CD4-positive, alpha-beta memory T cell (primary cell): Measurements from ENCODE around the gene ADRB2. TPM values are rescaled to one million over a fixed set of nuclear protein-coding genes. Genes with fewer than 3 reads are reported as not detected.

ENCODE experiments used
- CTCF ChIA-PET: fragments of 350-600 bp; sonication (Branson Sonifier 250); formaldehyde crosslinking; loops from one replicate; lab custom pipeline; 2021; ENCODE audit warnings: inconsistent platforms; ENCODE audit not compliant: partially characterized antibody; lab: Charles Lee
- POLR2A ChIA-PET: fragments of 350-600 bp; sonication (Branson Sonifier 250); formaldehyde crosslinking; loops from one replicate; lab custom pipeline; 2021; ENCODE audit not compliant: partially characterized antibody; lab: Charles Lee
- DNase-seq, 5 donors: peaks; one replicate each; pipeline versions ENCODE4 v3.0.0 to v3.0.0-alpha.2; 2020 to 2022; ENCODE audit warnings: mixed read lengths in 1 of 5
- H3K27ac ChIP-seq: one replicate; pipeline ENCODE4 v1.7.0; 2013; ENCODE audit warnings: low read depth, low read length
- H3K27me3 ChIP-seq: 2 replicates; pipeline ENCODE4 v1.7.0; 2013; ENCODE audit warnings: mild to moderate bottlenecking, low read length, moderate library complexity; ENCODE audit not compliant: insufficient read depth
- H3K36me3 ChIP-seq: 2 replicates; pipeline ENCODE4 v1.7.0; 2013; ENCODE audit warnings: mild to moderate bottlenecking, low read length, moderate library complexity; ENCODE audit not compliant: insufficient read depth
- H3K4me1 ChIP-seq: 2 replicates; pipeline ENCODE4 v1.7.0; 2013; ENCODE audit warnings: mild to moderate bottlenecking, low read length, moderate library complexity; ENCODE audit not compliant: insufficient read depth
- H3K4me3 ChIP-seq, 2 donors: one replicate each; pipeline ENCODE4 v1.7.0; 2013; ENCODE audit warnings: low read length in 2 of 2, mild to moderate bottlenecking in 1 of 2
- H3K9me3 ChIP-seq, 2 donors: one replicate each; pipeline ENCODE4 v1.7.0; 2013; ENCODE audit warnings: low read length in 2 of 2, control low read depth in 1 of 2; ENCODE audit not compliant: control insufficient read depth in 1 of 2
- H3K27ac Mint-ChIP-seq, 7 donors: one replicate each; pipeline ENCODE4 v1.8.0; 2020 to 2021; ENCODE audit warnings: mixed read lengths in 7 of 7, mild to moderate bottlenecking in 6 of 7, inconsistent platforms in 3 of 7, moderate library complexity in 3 of 7
- H3K27me3 Mint-ChIP-seq, 2 donors: one replicate each; pipeline ENCODE4 v1.8.0; 2020 to 2021; ENCODE audit warnings: mixed read lengths in 2 of 2
- H3K36me3 Mint-ChIP-seq, 2 donors: one replicate each; pipeline ENCODE4 v1.8.0; 2020 to 2021; ENCODE audit warnings: mixed read lengths in 2 of 2, inconsistent platforms in 1 of 2, mild to moderate bottlenecking in 1 of 2
- H3K4me1 Mint-ChIP-seq, 4 donors: one replicate each; pipeline ENCODE4 v1.8.0; 2020 to 2021; ENCODE audit warnings: mixed read lengths in 4 of 4, mild to moderate bottlenecking in 1 of 4
- H3K4me3 Mint-ChIP-seq, 8 donors: one replicate each; pipeline ENCODE4 v1.8.0; 2020 to 2021; ENCODE audit warnings: mixed read lengths in 8 of 8, mild to moderate bottlenecking in 7 of 8, moderate library complexity in 6 of 8, inconsistent platforms in 3 of 8
- H3K9me3 Mint-ChIP-seq, 8 donors: one replicate each; pipeline ENCODE4 v1.8.0; 2020 to 2021; ENCODE audit warnings: mixed read lengths in 8 of 8, mild to moderate bottlenecking in 5 of 8, inconsistent platforms in 3 of 8, moderate library complexity in 1 of 8
- intact Hi-C: fragments of 100-400 bp; cut with micrococcal nuclease; formaldehyde crosslinking; loops from one replicate; pipeline ENCODE4 v1.15.1; 2023
- polyA plus RNA-seq, 2 donors: library from polyadenylated mRNA; unstranded; fragments of 300-500 nt; fragmentation: Illumina TruSeq; gene quantifications; one replicate each; pipeline ENCODE4 v1.2.3, GENCODE V29; 2021
- total RNA-seq, 2 experiments: library from RNA; stranded (reverse); gene quantifications; one replicate each; pipeline ENCODE4 v1.2.3, GENCODE V29; 2021

Gene ADRB2
- total and polyA plus RNA-seq, 4 experiments from 2014 or later, result 3.6 to 6.1 (median 5.4) TPM

DNA sequence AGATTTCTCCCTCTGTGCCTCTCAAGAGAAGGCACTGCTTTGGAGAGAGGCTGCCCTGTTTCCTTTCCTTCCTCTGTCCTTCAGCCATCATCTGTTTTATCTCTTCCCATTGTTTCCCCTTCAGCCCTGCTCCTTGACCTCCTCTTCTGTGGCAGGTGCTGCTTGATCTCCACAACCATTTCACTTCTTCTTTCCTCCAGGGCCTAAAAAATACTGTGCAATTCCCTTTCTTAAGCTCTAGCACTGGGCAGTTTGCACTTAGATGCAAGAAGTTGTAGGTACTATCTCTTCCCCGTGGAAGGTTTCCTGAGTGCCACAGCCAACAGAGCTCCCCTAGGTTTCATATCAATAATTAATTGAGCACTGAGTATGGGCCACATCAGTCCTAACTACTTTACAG is 8.8 kb upstream of the ADRB2 start:
- peaks cover 2 to 4% (median 3%) of the 10 kb centered on the region in 4 donors for H3K4me1 Mint-ChIP-seq
- intact Hi-C loops, result no loop called here
- no peak overlapping the region for H3K4me3 Mint-ChIP-seq
- H3K36me3 Mint-ChIP-seq, result no peaks in the 10 kb centered on the region
- H3K27me3 Mint-ChIP-seq, result peaks cover 0 to 1% of the 10 kb centered on the region in 2 donors
- POLR2A ChIA-PET, result interaction anchor here (1.7 kb wide), 1 partner anchor 10 kb away, joined by 3 read pairs; no protein-coding TSS in a partner anchor
- no peaks in the 10 kb centered on the region for H3K4me1 ChIP-seq
- H3K36me3 ChIP-seq, result no peaks in the 10 kb centered on the region
- no peaks in the 10 kb centered on the region for H3K9me3 Mint-ChIP-seq
- H3K27me3 ChIP-seq, result no peaks in the 10 kb centered on the region
- H3K27ac ChIP-seq, result no peak overlapping the region
- no peak for DNase-seq
- no peak overlapping the region for H3K27ac Mint-ChIP-seq
- no peak overlapping the region for H3K4me3 ChIP-seq
- CTCF ChIA-PET, result interaction anchor here (1.0 to 1.8 kb wide), 2 partner anchors 85 to 140 kb away, joined by 3 to 12 read pairs; no protein-coding TSS in a partner anchor
- no peaks in the 10 kb centered on the region for H3K9me3 ChIP-seq

DNA sequence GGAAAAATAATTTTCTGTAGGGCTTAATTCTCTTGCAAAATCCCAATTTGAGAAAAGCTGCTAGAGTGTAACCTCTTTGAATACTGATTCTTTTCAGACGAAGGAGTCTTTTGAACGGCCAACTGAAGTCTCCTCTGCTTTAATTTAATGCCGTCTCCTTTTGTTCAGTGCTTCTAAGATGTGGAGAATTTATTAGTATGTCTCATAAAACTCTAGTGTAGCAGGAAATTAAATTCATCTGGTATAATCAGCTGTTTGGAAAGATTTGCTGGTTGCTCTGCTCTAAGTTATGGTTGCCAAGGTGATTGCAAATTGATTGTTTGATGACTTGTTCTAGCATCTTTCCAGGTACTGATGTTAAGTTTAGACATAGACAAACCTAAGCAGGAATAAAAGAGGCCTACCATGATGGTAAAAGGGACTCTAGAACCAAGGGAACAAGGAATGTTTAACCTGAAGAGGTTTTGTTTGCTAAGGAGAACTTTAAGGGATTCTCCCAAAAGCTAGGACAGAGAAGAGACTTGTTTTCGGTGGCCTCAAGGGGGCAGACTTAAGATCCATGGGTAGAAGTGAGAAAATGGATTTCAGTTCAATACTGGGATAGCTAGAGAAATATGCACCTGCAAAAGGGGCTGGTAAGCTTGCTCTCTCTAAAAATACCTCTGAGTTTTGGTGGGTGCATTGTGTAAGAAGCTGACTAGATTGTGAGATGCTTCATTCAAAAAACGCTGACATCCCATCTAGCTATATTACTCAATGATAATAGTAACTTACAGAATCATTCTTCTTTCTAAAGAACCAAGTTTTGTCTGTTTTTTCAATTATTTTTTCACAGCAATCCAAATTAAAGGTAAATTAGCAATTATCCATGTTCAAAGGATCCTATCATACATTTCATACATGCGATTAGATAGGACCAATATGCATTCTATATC is 5.7 kb upstream of the ADRB2 start:
- CTCF ChIA-PET, result interaction anchor here (0.7 to 3.8 kb wide), 39 partner anchors 9 to 555 kb away, joined by 3 to 77 read pairs (median 4); no protein-coding TSS in a partner anchor

DNA sequence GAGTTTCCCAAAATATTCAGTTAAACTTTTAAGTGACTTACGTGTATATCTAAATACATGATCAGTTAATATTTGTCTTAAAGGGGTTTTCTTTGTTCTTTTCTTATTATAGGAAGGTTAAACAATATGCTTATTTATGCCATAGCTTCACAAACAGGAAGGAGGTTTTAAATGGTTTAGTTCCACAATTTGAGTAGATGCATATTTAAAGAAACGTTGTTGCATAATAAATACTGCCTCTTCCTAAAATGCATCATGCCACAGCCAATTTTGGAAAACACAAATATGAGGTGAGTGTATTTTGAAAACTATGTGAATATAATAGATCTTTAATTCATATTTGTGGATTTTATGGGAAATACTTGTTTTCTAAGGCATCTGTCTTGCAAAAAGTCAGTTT is 2.5 kb upstream of the ADRB2 start:
- intact Hi-C loops, result loop anchor here (5.0 to 10.0 kb wide), 2 partner anchors 291 to 443 kb away; no protein-coding TSS in a partner anchor
- POLR2A ChIA-PET, result interaction anchor here (5.1 kb wide), 1 partner anchor 27 kb away, joined by 73 read pairs; no protein-coding TSS in a partner anchor
- H3K4me1 Mint-ChIP-seq, result peaks cover 14 to 41% (median 25%) of the 10 kb centered on the region in 4 donors

More for the DNA sequence above, 5.7 kb upstream of the ADRB2 start:
- Histone ChIP-seq H3K36me3 (no peaks in the 10 kb centered on the region), H3K27ac (no peak overlapping the region), H3K27me3 (no peaks in the 10 kb centered on the region), H3K4me1 (peaks cover 7% of the 10 kb centered on the region), H3K4me3 (no peak overlapping the region), H3K9me3 (no peaks in the 10 kb centered on the region)
- intact Hi-C loops, result loop anchor here (1.0 to 10.0 kb wide), 6 partner anchors 80 to 447 kb away; no protein-coding TSS in a partner anchor
- peak in 4 of 5 donors; percentile 16 to 42 (median 32) for DNase-seq
- peaks cover 6 to 16% (median 8%) of the 10 kb centered on the region in 4 donors for H3K4me1 Mint-ChIP-seq
- POLR2A ChIA-PET, result interaction anchor here (0.7 kb wide), 2 partner anchors 28 to 30 kb away, joined by 3 read pairs; no protein-coding TSS in a partner anchor
- no peaks in the 10 kb centered on the region for H3K9me3 Mint-ChIP-seq
- peaks cover 0 to 1% of the 10 kb centered on the region in 2 donors for H3K27me3 Mint-ChIP-seq
- H3K36me3 Mint-ChIP-seq, result no peaks in the 10 kb centered on the region
- H3K27ac Mint-ChIP-seq, result no peak overlapping the region
- H3K4me3 Mint-ChIP-seq, result no peak overlapping the region

DNA sequence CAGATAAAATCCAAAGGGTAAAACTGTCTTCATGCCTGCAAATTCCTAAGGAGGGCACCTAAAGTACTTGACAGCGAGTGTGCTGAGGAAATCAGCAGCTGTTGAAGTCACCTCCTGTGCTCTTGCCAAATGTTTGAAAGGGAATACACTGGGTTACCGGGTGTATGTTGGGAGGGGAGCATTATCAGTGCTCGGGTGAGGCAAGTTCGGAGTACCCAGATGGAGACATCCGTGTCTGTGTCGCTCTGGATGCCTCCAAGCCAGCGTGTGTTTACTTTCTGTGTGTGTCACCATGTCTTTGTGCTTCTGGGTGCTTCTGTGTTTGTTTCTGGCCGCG is 727 bp upstream of the ADRB2 start:
- no peaks in the 10 kb centered on the region for H3K27me3 ChIP-seq
- no peaks in the 10 kb centered on the region for H3K36me3 ChIP-seq
- H3K27me3 Mint-ChIP-seq, result no peaks in the 10 kb centered on the region
- H3K4me1 ChIP-seq, result peaks cover 34% of the 10 kb centered on the region
- DNase-seq, result no peak
- H3K27ac ChIP-seq, result peak overlapping the region; percentile 67
- peaks cover 18 to 57% (median 32%) of the 10 kb centered on the region in 4 donors for H3K4me1 Mint-ChIP-seq
- ChIA-PET POLR2A (interaction anchor here (1.0 to 5.1 kb wide), 8 partner anchors 12 to 132 kb away, joined by 3 to 73 read pairs (median 6); no protein-coding TSS in a partner anchor), CTCF (interaction anchor here (0.8 to 3.3 kb wide), 5 partner anchors 8 to 131 kb away, joined by 3 to 19 read pairs (median 3); no protein-coding TSS in a partner anchor)
- no peaks in the 10 kb centered on the region for H3K9me3 ChIP-seq
- peak overlapping the region; percentile 79 to 97 (median 93) for H3K27ac Mint-ChIP-seq
- intact Hi-C loops, result loop anchor here (1.0 to 10.0 kb wide), 6 partner anchors 16 to 532 kb away; partner anchors contain the start of genes FBXO38 and PCYOX1L
- H3K36me3 Mint-ChIP-seq, result peaks cover 0 to 15% of the 10 kb centered on the region in 2 donors
- H3K4me3 ChIP-seq, result peak overlapping the region; percentile 72 to 92
- H3K9me3 Mint-ChIP-seq, result no peaks in the 10 kb centered on the region
- peak overlapping the region; percentile 86 to 95 (median 90) for H3K4me3 Mint-ChIP-seq

More for the DNA sequence above, 2.5 kb upstream of the ADRB2 start:
- H3K4me3 ChIP-seq, result no peak overlapping the region
- Mint-ChIP-seq H3K4me3 (no peak overlapping the region), H3K36me3 (peaks cover 0 to 12% of the 10 kb centered on the region in 2 donors), H3K27me3 (no peaks in the 10 kb centered on the region), H3K9me3 (no peaks in the 10 kb centered on the region), H3K27ac (no peak overlapping the region)
- no peaks in the 10 kb centered on the region for H3K9me3 ChIP-seq
- no peak overlapping the region for H3K27ac ChIP-seq
- H3K36me3 ChIP-seq, result no peaks in the 10 kb centered on the region
- peaks cover 22% of the 10 kb centered on the region for H3K4me1 ChIP-seq
- DNase-seq, result no peak
- no peaks in the 10 kb centered on the region for H3K27me3 ChIP-seq
- CTCF ChIA-PET, result interaction anchor here (1.8 to 3.3 kb wide), 2 partner anchors 83 to 133 kb away, joined by 4 to 19 read pairs; no protein-coding TSS in a partner anchor

DNA sequence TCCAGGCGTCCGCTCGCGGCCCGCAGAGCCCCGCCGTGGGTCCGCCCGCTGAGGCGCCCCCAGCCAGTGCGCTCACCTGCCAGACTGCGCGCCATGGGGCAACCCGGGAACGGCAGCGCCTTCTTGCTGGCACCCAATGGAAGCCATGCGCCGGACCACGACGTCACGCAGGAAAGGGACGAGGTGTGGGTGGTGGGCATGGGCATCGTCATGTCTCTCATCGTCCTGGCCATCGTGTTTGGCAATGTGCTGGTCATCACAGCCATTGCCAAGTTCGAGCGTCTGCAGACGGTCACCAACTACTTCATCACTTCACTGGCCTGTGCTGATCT is 294 bp downstream of the ADRB2 start:
- peaks cover 43% of the 10 kb centered on the region for H3K4me1 ChIP-seq
- H3K27ac Mint-ChIP-seq, result peak overlapping the region; percentile 43 to 97 (median 87)
- H3K4me3 ChIP-seq, result peak overlapping the region; percentile 72 to 92
- H3K9me3 Mint-ChIP-seq, result no peaks in the 10 kb centered on the region
- POLR2A ChIA-PET, result interaction anchor here (0.7 to 5.1 kb wide), 12 partner anchors 11 to 414 kb away, joined by 3 to 73 read pairs (median 4); no protein-coding TSS in a partner anchor
- H3K4me1 Mint-ChIP-seq, result peaks cover 23 to 66% (median 39%) of the 10 kb centered on the region in 4 donors
- H3K9me3 ChIP-seq, result no peaks in the 10 kb centered on the region
- H3K4me3 Mint-ChIP-seq, result peak overlapping the region; percentile 86 to 95 (median 90)
- CTCF ChIA-PET, result interaction anchor here (0.7 to 3.3 kb wide), 5 partner anchors 23 to 170 kb away, joined by 3 to 19 read pairs (median 8); no protein-coding TSS in a partner anchor
- H3K36me3 Mint-ChIP-seq, result peaks cover 0 to 15% of the 10 kb centered on the region in 2 donors
- no peaks in the 10 kb centered on the region for H3K27me3 Mint-ChIP-seq
- intact Hi-C loops, result loop anchor here (1.0 to 10.0 kb wide), 6 partner anchors 17 to 531 kb away; partner anchors contain the start of genes FBXO38 and PCYOX1L
- H3K27me3 ChIP-seq, result no peaks in the 10 kb centered on the region
- H3K36me3 ChIP-seq, result no peaks in the 10 kb centered on the region
- DNase-seq, result no peak
- H3K27ac ChIP-seq, result peak overlapping the region; percentile 67

DNA sequence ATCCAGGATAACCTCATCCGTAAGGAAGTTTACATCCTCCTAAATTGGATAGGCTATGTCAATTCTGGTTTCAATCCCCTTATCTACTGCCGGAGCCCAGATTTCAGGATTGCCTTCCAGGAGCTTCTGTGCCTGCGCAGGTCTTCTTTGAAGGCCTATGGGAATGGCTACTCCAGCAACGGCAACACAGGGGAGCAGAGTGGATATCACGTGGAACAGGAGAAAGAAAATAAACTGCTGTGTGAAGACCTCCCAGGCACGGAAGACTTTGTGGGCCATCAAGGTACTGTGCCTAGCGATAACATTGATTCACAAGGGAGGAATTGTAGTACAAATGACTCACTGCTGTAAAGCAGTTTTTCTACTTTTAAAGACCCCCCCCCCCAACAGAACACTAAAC is 1.3 kb downstream of the ADRB2 start:
- Histone ChIP-seq H3K27ac (peak overlapping the region; percentile 40), H3K4me3 (peak overlapping the region in 1 of 2 donors; percentile 92), H3K4me1 (peaks cover 50% of the 10 kb centered on the region), H3K27me3 (no peaks in the 10 kb centered on the region), H3K36me3 (no peaks in the 10 kb centered on the region), H3K9me3 (no peaks in the 10 kb centered on the region)
- DNase-seq, result no peak
- POLR2A ChIA-PET, result interaction anchor here (1.0 to 5.1 kb wide), 3 partner anchors 10 to 26 kb away, joined by 4 to 73 read pairs (median 11); no protein-coding TSS in a partner anchor
- CTCF ChIA-PET, result interaction anchor here (0.7 to 4.3 kb wide), 6 partner anchors 17 to 130 kb away, joined by 3 to 21 read pairs (median 6); no protein-coding TSS in a partner anchor
- H3K9me3 Mint-ChIP-seq, result no peaks in the 10 kb centered on the region
- peaks cover 27 to 76% (median 47%) of the 10 kb centered on the region in 4 donors for H3K4me1 Mint-ChIP-seq
- H3K27me3 Mint-ChIP-seq, result no peaks in the 10 kb centered on the region
- H3K27ac Mint-ChIP-seq, result peak overlapping the region; percentile 71 to 97 (median 79)
- intact Hi-C loops, result loop anchor here (5.0 to 10.0 kb wide), 3 partner anchors 95 to 530 kb away; partner anchors contain the start of gene PCYOX1L
- peaks cover 0 to 15% of the 10 kb centered on the region in 2 donors for H3K36me3 Mint-ChIP-seq
- H3K4me3 Mint-ChIP-seq, result peak overlapping the region; percentile 86 to 95 (median 90)
